Fibroblast of lung (primary cell): ENCODE results near the gene MIXL1. TPM values are rescaled to one million over a fixed set of nuclear protein-coding genes. Genes with fewer than 3 reads are reported as not detected.

Source experiments
- DNase-seq, 2 donors: peaks; one replicate each; pipeline versions ENCODE4 v3.0.0 to v3.0.0-alpha.2; 2010; ENCODE audit warnings: low read depth in 2 of 2
- H2AFZ ChIP-seq: 2 replicates; pipeline ENCODE4 v1.5.1; 2012; ENCODE audit warnings: low read length, control low read depth, inconsistent platforms
- H3K27ac ChIP-seq: 2 replicates; pipeline ENCODE4 v1.5.1; 2011; ENCODE audit warnings: low read length, control low read depth; ENCODE audit not compliant: insufficient read depth
- H3K27me3 ChIP-seq: 2 replicates; pipeline ENCODE4 v1.5.1; 2011; ENCODE audit warnings: mild to moderate bottlenecking, low read length; ENCODE audit not compliant: control insufficient read depth, insufficient read depth
- H3K36me3 ChIP-seq: 2 replicates; pipeline ENCODE4 v1.5.1; 2011; ENCODE audit warnings: low read length; ENCODE audit not compliant: control insufficient read depth, insufficient read depth
- H3K4me1 ChIP-seq: 2 replicates; pipeline ENCODE4 v1.5.1; 2011; ENCODE audit warnings: low read length; ENCODE audit not compliant: control insufficient read depth, insufficient read depth; ENCODE audit errors: extremely low read depth
- H3K4me2 ChIP-seq: 2 replicates; pipeline ENCODE4 v1.5.1; 2011; ENCODE audit warnings: low read length, control low read depth; ENCODE audit not compliant: insufficient read depth; ENCODE audit errors: extremely low read depth
- H3K4me3 ChIP-seq, 4 experiments: fragments of 200-600 bp in 1 of 4; sonication (generic) in 1 of 4; replicated peaks in 1 of 4; 2 replicates each; pipeline ENCODE4 v1.5.1; 2011 to 2016; ENCODE audit warnings: low read length in 4 of 4, low read depth in 3 of 4, mild to moderate bottlenecking in 3 of 4, control low read depth in 2 of 4, inconsistent platforms in 1 of 4, mixed read lengths in 1 of 4; ENCODE audit not compliant: insufficient read depth in 1 of 4; ENCODE audit errors: control extremely low read depth in 1 of 4
- H3K79me2 ChIP-seq: 2 replicates; pipeline ENCODE4 v1.5.1; 2012; ENCODE audit warnings: mild to moderate bottlenecking, low read length, inconsistent platforms; ENCODE audit not compliant: control insufficient read depth, insufficient read depth
- H3K9ac ChIP-seq: 2 replicates; pipeline ENCODE4 v1.5.1; 2011; ENCODE audit warnings: mild to moderate bottlenecking, low read length, control low read depth; ENCODE audit not compliant: insufficient read depth
- H3K9me3 ChIP-seq: 2 replicates; pipeline ENCODE4 v1.5.1; 2012; ENCODE audit warnings: low read depth, low read length; ENCODE audit not compliant: control insufficient read depth, insufficient read depth
- H4K20me1 ChIP-seq: 2 replicates; pipeline ENCODE4 v1.5.1; 2011; ENCODE audit warnings: low read length; ENCODE audit not compliant: control insufficient read depth, insufficient read depth; ENCODE audit errors: extremely low read depth
- CTCF ChIP-seq, 2 donors: IDR thresholded peaks in 1 of 2; conservative IDR thresholded peaks in 1 of 2; 1 replicate in 1 of 2; 2 replicates in 1 of 2; pipeline ENCODE4 v1.5.1; 2011 to 2012; ENCODE audit warnings: low read length in 2 of 2, control low read depth in 1 of 2, inconsistent platforms in 1 of 2, low read depth in 1 of 2, mild to moderate bottlenecking in 1 of 2
- EZH2 ChIP-seq: IDR thresholded peaks from 2 replicates; pipeline ENCODE4 v1.5.1; 2012; ENCODE audit warnings: low read length, control low read depth, mild to moderate bottlenecking; ENCODE audit errors: missing control alignments
- polyA plus RNA-seq, 2 donors: library from polyadenylated mRNA; depleted of rRNA in 1 of 2; stranded (reverse) in 1 of 2; unstranded in 1 of 2; fragments of >200 nt; gene quantifications; 2 replicates each; pipeline ENCODE4 v1.2.1, GENCODE V29; 2011 to 2012; ENCODE audit warnings: missing spikeins in 1 of 2
- total RNA-seq: library from RNA; depleted of rRNA; stranded (reverse); fragments of >200 nt; gene quantifications from 2 replicates; pipeline ENCODE4 v1.2.1, GENCODE V29; 2014

MIXL1 gene
- total and polyA plus RNA-seq, 2 donors (not counting 1 experiment from before 2014, with no cell fraction given): 0.07 TPM; not detected in 1

- TF ChIP-seq CTCF (conservative IDR thresholded peaks at IDR 0.05 in 1 of 2, IDR thresholded peaks at IDR 0.05 in 1 of 2; ENCODE audit: low read depth in 1 of 2, low read length in 2 of 2): no peak
- no peak for TF ChIP-seq EZH2
- no peaks in the 10 kb centered on the region for H3K27me3 ChIP-seq
These were observed 16.0 kb downstream of the MIXL1 start for GRCh38 chr1:226239421-226239820.

GRCh38 chr1:226248091-226248490, 24.6 kb downstream of the MIXL1 start:
- Histone ChIP-seq H2AFZ (no peak overlapping the region), H3K4me1 (no peaks in the 10 kb centered on the region), H4K20me1 (no peaks in the 10 kb centered on the region), H3K4me3 (no peak overlapping the region), H3K36me3 (no peaks in the 10 kb centered on the region), H3K9me3 (no peaks in the 10 kb centered on the region), H3K79me2 (no peaks in the 10 kb centered on the region), H3K27me3 (no peaks in the 10 kb centered on the region), H3K9ac (no peak overlapping the region), H3K4me2 (no peak overlapping the region), H3K27ac (no peak overlapping the region)
- no peak for TF ChIP-seq CTCF (conservative IDR thresholded peaks at IDR 0.05 in 1 of 2, IDR thresholded peaks at IDR 0.05 in 1 of 2; ENCODE audit: low read depth in 1 of 2, low read length in 2 of 2)
- TF ChIP-seq EZH2: no peak
- DNase-seq: peak in 1 of 2 donors; percentile 68

More at GRCh38 chr1:226239421-226239820, 16.0 kb downstream of the MIXL1 start:
- H3K4me1 ChIP-seq: no peaks in the 10 kb centered on the region
- no peaks in the 10 kb centered on the region for H3K36me3 ChIP-seq
- no peak overlapping the region for H3K4me2 ChIP-seq
- no peaks in the 10 kb centered on the region for H4K20me1 ChIP-seq
- no peak overlapping the region for H2AFZ ChIP-seq
- H3K27ac ChIP-seq: no peak overlapping the region
- H3K4me3 ChIP-seq: no peak overlapping the region
- no peak overlapping the region for H3K9ac ChIP-seq
- no peak for DNase-seq
- no peaks in the 10 kb centered on the region for H3K79me2 ChIP-seq
- H3K9me3 ChIP-seq: no peaks in the 10 kb centered on the region

- H3K9ac ChIP-seq: no peak overlapping the region
- H3K9me3 ChIP-seq: no peaks in the 10 kb centered on the region
- TF ChIP-seq CTCF (conservative IDR thresholded peaks at IDR 0.05 in 1 of 2, IDR thresholded peaks at IDR 0.05 in 1 of 2; ENCODE audit: low read depth in 1 of 2, low read length in 2 of 2): no peak
- no peak overlapping the region for H2AFZ ChIP-seq
- no peak for DNase-seq
- H3K27ac ChIP-seq: no peak overlapping the region
- no peaks in the 10 kb centered on the region for H3K4me1 ChIP-seq
- H3K4me2 ChIP-seq: no peak overlapping the region
- no peaks in the 10 kb centered on the region for H4K20me1 ChIP-seq
- no peaks in the 10 kb centered on the region for H3K36me3 ChIP-seq
- H3K4me3 ChIP-seq: no peak overlapping the region
- no peaks in the 10 kb centered on the region for H3K27me3 ChIP-seq
- H3K79me2 ChIP-seq: no peaks in the 10 kb centered on the region
These were observed 25.3 kb downstream of the MIXL1 start for GRCh38 chr1:226248796-226249195.
